ENCODE measurements around the gene TXNL1.

GRCh38 chr18:56575819-56576663, 62.4 kb downstream of the TXNL1 start:
- TF ChIP-seq POLR2A (IDR thresholded peaks at IDR 0.05) = no peak
- peak; percentile 70 to 89 (median 75) for TF ChIP-seq CTCF (IDR thresholded peaks at IDR 0.05)

Data from uterus (tissue), 2 donors.